Measurements from ENCODE around the gene GINS2. TPM values are rescaled to one million over a fixed set of nuclear protein-coding genes. Genes with fewer than 3 reads are reported as not detected.

The GINS2 gene
- polyA plus RNA-seq, 4 donors, result 17.2 to 20.4 (median 17.9) TPM

- DNase-seq (ENCODE audit: low read depth in 4 of 4, low spot score in 2 of 4), result no peak
These were observed 32.1 kb downstream of the GINS2 start for GRCh38 chr16:85656351-85657266.

- DNase-seq (ENCODE audit: low read depth in 4 of 4, low spot score in 2 of 4), result no peak
These were observed 33.3 kb downstream of the GINS2 start for GRCh38 chr16:85655216-85656129.

GRCh38 chr16:85654251-85655095 is 34.3 kb downstream of the GINS2 start:
- DNase-seq (ENCODE audit: low read depth in 4 of 4, low spot score in 2 of 4), result no peak

- DNase-seq (ENCODE audit: low read depth in 4 of 4, low spot score in 2 of 4), result no peak
These were observed 35.4 kb downstream of the GINS2 start for GRCh38 chr16:85653290-85653891.

- peak in 1 of 4 donors; percentile 44 for DNase-seq (ENCODE audit: low read depth in 4 of 4, low spot score in 2 of 4)
These were observed 36.1 kb downstream of the GINS2 start for GRCh38 chr16:85652431-85653221.

- no peak for DNase-seq (ENCODE audit: low read depth in 4 of 4, low spot score in 2 of 4)
These were observed 36.9 kb downstream of the GINS2 start for GRCh38 chr16:85651629-85652430.

- no peak for DNase-seq (ENCODE audit: low read depth in 4 of 4, low spot score in 2 of 4)
These were observed 37.7 kb downstream of the GINS2 start for GRCh38 chr16:85650844-85651628.

GRCh38 chr16:85650135-85650843 is 38.5 kb downstream of the GINS2 start:
- no peak for DNase-seq (ENCODE audit: low read depth in 4 of 4, low spot score in 2 of 4)

GRCh38 chr16:85649411-85650134 is 39.2 kb downstream of the GINS2 start:
- no peak for DNase-seq (ENCODE audit: low read depth in 4 of 4, low spot score in 2 of 4)

- DNase-seq (ENCODE audit: low read depth in 4 of 4, low spot score in 2 of 4), result no peak
These were observed 39.9 kb downstream of the GINS2 start for GRCh38 chr16:85648805-85649204.

GRCh38 chr16:85648070-85648714 is 40.6 kb downstream of the GINS2 start:
- DNase-seq (ENCODE audit: low read depth in 4 of 4, low spot score in 2 of 4), result no peak

- DNase-seq (ENCODE audit: low read depth in 4 of 4, low spot score in 2 of 4), result no peak
These were observed 41.8 kb downstream of the GINS2 start for GRCh38 chr16:85646976-85647375.

- no peak for DNase-seq (ENCODE audit: low read depth in 4 of 4, low spot score in 2 of 4)
These were observed 42.3 kb downstream of the GINS2 start for GRCh38 chr16:85646358-85646907.

GRCh38 chr16:85645021-85645589 is 43.6 kb downstream of the GINS2 start:
- no peak for DNase-seq (ENCODE audit: low read depth in 4 of 4, low spot score in 2 of 4)

GRCh38 chr16:85644093-85644712 is 44.6 kb downstream of the GINS2 start:
- DNase-seq (ENCODE audit: low read depth in 4 of 4, low spot score in 2 of 4), result no peak
